ENCODE measurements around the gene NCAPD2.
"Not testable (repeated sequence)": the region's sequence is repeated elsewhere in the genome, so short reads cannot be mapped to it uniquely, and the experiment has no call there.

The NCAPD2 gene

DNA sequence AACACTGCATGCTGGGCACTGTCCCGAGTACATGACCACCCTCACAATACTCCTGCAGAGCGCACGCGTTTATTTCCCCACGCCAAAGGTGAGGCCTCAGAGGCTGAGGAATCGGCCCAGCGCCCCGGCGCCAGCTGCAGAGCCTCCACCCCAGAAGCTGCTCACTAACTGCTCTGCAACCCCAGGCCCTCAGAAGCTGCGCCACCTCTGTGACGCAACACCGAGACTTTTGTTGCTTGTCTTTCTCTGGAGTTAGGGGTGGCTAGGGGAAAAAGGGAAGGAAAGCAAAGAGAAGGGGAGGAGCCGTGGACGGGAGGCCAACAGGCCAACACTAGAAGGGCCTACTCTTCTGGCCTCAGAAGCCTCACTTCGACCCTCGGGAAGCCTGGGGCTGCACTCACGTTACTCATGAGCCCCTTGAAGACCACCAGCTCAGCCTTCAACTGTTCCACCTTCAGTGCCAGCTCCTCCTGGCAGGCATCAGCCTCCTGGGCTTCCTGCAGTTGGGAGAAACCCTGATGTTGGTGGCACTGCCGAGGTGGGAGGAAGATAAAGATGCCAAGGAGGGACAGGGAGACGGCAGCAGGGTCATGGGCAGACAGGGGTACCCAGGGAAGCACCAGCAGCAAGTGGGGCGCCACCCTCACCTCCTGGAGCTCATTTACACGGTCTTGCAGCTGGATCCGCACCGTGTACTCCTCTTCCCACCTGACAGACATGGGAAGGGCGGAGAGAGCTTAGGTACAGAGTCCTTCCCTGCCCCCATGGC, 56.6 kb downstream of the NCAPD2 start:
- Mint-ChIP-seq H3K4me1 (peaks cover 29% of the 10 kb centered on the region), H3K36me3 (peaks cover 24% of the 10 kb centered on the region), H3K4me3 (no peak overlapping the region), H3K27me3 (no peaks in the 10 kb centered on the region), H3K9me3 (no peaks in the 10 kb centered on the region), H3K27ac (no peak overlapping the region)
- ATAC-seq (ENCODE audit: low read depth) = no peak
- no peak for DNase-seq (ENCODE audit: low spot score in 2 of 2)

DNA sequence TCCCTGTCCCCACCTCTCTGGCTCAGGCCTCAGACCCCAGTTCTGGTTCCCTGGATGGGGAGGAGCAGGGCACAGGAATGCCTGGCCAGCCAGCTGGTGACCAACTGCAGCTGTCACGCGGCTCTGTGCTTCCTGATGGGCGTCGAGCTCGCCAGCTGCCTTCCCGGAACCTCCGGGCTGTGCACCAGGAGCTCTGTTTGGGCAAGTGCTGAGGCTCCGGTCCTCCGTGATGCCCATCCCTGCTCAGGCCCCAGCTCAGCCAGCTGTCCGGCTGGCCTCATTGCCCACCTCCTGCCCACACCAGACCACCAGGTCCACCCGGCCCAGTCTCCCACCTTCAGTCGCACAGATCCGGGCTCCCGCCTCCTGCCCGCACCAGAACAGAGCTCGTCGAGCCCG, 57.2 kb downstream of the NCAPD2 start:
- ATAC-seq (ENCODE audit: low read depth) (no peak), DNase-seq (ENCODE audit: low spot score in 2 of 2) (no peak)
- Mint-ChIP-seq H3K9me3 (no peaks in the 10 kb centered on the region), H3K4me3 (no peak overlapping the region), H3K27me3 (no peaks in the 10 kb centered on the region), H3K36me3 (peaks cover 18% of the 10 kb centered on the region), H3K27ac (no peak overlapping the region), H3K4me1 (peaks cover 29% of the 10 kb centered on the region)

GRCh38 chr12:6551496-6552139, 57.7 kb downstream of the NCAPD2 start:
- H3K27me3 Mint-ChIP-seq = no peaks in the 10 kb centered on the region
- H3K4me1 Mint-ChIP-seq = peaks cover 32% of the 10 kb centered on the region
- H3K4me3 Mint-ChIP-seq = no peak overlapping the region
- peaks cover 17% of the 10 kb centered on the region for H3K36me3 Mint-ChIP-seq
- DNase-seq (ENCODE audit: low spot score in 2 of 2) (no peak), ATAC-seq (ENCODE audit: low read depth) (no peak)
- no peaks in the 10 kb centered on the region for H3K9me3 Mint-ChIP-seq
- no peak overlapping the region for H3K27ac Mint-ChIP-seq

GRCh38 chr12:6552140-6552551, 58.2 kb downstream of the NCAPD2 start:
- H3K27ac Mint-ChIP-seq = peak overlapping the region; percentile 55
- no peaks in the 10 kb centered on the region for H3K9me3 Mint-ChIP-seq
- ATAC-seq (ENCODE audit: low read depth) (no peak), DNase-seq (ENCODE audit: low spot score in 2 of 2) (no peak)
- no peaks in the 10 kb centered on the region for H3K27me3 Mint-ChIP-seq
- peaks cover 33% of the 10 kb centered on the region for H3K4me1 Mint-ChIP-seq
- H3K4me3 Mint-ChIP-seq = no peak overlapping the region
- H3K36me3 Mint-ChIP-seq = peaks cover 17% of the 10 kb centered on the region

DNA sequence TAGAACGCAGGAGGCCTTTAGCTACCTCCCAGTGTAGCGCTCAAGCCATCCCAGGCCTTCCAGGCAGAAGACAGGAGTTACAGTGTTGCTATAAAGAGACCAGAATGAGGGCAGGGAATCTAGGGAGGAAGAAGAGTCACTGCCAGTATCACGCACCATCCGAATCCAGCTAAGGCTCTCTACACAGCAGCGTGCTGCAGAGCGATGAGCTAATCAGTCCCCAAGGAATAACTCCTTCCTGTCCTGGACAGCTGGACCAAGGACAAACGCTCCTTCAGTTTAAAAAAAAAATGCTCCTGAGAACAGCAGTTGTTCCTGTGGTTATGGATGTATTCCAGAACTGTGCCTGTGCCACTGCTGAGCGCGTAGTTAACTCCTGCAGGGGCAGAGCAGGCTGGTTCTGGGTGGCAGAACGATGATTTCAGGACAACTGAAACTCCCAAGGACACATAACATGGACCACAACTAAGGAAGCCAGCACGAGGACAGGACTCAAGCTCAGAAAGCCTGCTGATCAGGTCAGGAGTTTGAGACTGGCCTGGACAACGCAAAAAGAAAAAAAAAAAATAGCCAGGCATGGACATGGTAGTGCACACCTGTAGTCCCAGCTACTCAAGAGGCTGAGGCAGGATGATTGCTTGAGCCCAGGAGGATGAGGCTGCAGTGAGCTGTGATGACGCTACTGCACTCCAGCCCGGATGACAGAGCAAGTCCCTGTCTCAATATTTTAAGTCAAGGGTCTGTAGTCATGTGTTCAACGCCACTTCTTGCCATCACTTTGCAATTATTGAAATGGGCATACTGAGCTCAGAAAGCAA, 59.4 kb downstream of the NCAPD2 start:
- ATAC-seq (ENCODE audit: low read depth) (no peak), DNase-seq (ENCODE audit: low spot score in 2 of 2) (no peak)
- Mint-ChIP-seq H3K9me3 (no peaks in the 10 kb centered on the region), H3K4me1 (peaks cover 33% of the 10 kb centered on the region), H3K36me3 (peaks cover 8% of the 10 kb centered on the region), H3K4me3 (no peak overlapping the region), H3K27ac (peak overlapping the region; percentile 55), H3K27me3 (no peaks in the 10 kb centered on the region)

- Mint-ChIP-seq H3K4me3 (peak overlapping the region; percentile 82), H3K4me1 (peaks cover 29% of the 10 kb centered on the region), H3K27me3 (no peaks in the 10 kb centered on the region), H3K27ac (no peak overlapping the region), H3K9me3 (no peaks in the 10 kb centered on the region), H3K36me3 (peaks cover 4% of the 10 kb centered on the region)
- DNase-seq (ENCODE audit: low spot score in 2 of 2) = peak; percentile 76
- peak; percentile 71 for ATAC-seq (ENCODE audit: low read depth)
Observed at GRCh38 chr12:6554168-6555017, 60.5 kb downstream of the NCAPD2 start.

- Mint-ChIP-seq H3K4me1 (peaks cover 29% of the 10 kb centered on the region), H3K9me3 (no peaks in the 10 kb centered on the region), H3K27me3 (no peaks in the 10 kb centered on the region), H3K4me3 (peak overlapping the region; percentile 94), H3K36me3 (peaks cover 11% of the 10 kb centered on the region), H3K27ac (no peak overlapping the region)
- DNase-seq (ENCODE audit: low spot score in 2 of 2) (peak in 1 of 2 donors; percentile 28), ATAC-seq (ENCODE audit: low read depth) (no peak)
Observed at GRCh38 chr12:6555018-6555691, 61.3 kb downstream of the NCAPD2 start.

- not testable (repeated sequence) for H3K27me3 Mint-ChIP-seq; DNase-seq (ENCODE audit: low spot score in 2 of 2); H3K9me3 Mint-ChIP-seq; ATAC-seq (ENCODE audit: low read depth)
- peak overlapping the region; percentile 94 for H3K4me3 Mint-ChIP-seq
- peaks cover 18% of the 10 kb centered on the region for H3K36me3 Mint-ChIP-seq
- peaks cover 27% of the 10 kb centered on the region for H3K4me1 Mint-ChIP-seq
- peak overlapping the region; percentile 28 for H3K27ac Mint-ChIP-seq
Observed at GRCh38 chr12:6556496-6556817, 62.6 kb downstream of the NCAPD2 start.

GRCh38 chr12:6556857-6557256, 63.0 kb downstream of the NCAPD2 start:
- peaks cover 26% of the 10 kb centered on the region for H3K4me1 Mint-ChIP-seq
- ATAC-seq (ENCODE audit: low read depth) = no peak
- no peaks in the 10 kb centered on the region for H3K9me3 Mint-ChIP-seq
- DNase-seq (ENCODE audit: low spot score in 2 of 2) = no peak
- H3K27ac Mint-ChIP-seq = peak overlapping the region; percentile 28
- H3K27me3 Mint-ChIP-seq = no peaks in the 10 kb centered on the region
- H3K4me3 Mint-ChIP-seq = peak overlapping the region; percentile 94
- peaks cover 20% of the 10 kb centered on the region for H3K36me3 Mint-ChIP-seq

DNA sequence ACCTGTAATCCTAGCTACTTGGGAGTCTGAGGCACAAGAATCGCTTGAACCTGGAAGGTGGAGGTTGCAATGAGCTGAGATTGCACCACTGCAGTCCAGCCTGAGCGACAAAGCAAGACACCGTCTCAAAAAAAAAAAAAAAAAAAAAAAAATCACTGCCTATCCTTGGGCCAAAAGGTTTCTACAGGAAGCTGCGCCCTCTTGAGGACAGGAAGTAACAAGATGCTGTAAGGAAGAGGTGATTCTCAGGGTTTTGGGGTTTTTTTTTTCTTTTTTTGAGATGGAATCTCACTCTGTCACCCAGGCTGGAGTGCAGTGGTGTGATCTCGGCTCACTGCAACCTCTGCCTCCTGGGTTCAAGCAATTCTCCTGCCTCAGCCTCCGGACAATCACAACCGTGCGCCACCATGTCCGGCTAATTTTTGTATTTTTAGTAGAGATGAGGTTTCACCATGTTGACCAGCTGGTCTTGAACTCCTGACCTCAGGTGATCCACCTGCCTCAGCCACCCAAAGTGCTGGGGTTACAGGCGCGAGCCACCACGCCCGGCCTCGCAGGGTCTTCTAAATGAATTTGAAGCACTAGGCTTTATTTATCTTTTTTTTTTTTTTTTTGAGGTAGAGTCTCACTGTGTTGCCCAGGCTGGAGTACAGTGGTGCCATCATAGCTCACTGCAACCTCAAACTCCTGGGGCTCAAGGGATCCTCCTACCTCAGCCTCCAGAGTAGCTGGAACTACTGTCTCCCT, 64.3 kb downstream of the NCAPD2 start:
- H3K27me3 Mint-ChIP-seq; H3K27ac Mint-ChIP-seq; H3K4me3 Mint-ChIP-seq; DNase-seq (ENCODE audit: low spot score in 2 of 2); H3K9me3 Mint-ChIP-seq; ATAC-seq (ENCODE audit: low read depth): not testable (repeated sequence)
- H3K36me3 Mint-ChIP-seq = peaks cover 21% of the 10 kb centered on the region
- H3K4me1 Mint-ChIP-seq = peaks cover 17% of the 10 kb centered on the region

DNA sequence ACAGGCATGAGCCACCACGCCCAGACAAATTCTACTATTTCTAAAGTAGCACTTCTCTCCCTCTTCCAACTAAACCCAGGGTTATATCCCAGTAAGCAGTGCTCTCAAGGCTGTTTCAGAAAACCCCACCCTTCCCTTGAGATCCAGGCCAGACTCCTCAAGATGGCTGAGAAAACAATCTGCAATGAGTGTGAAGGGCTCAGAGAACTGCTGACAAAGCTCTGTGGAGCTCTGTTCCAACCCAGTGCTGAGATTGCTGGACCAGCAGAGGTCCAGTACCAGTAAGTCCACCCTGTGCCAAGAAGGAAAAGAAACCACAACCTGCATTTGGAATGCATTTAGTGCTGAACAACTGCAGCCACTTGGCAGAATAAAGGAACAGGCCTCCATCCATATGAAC, 65.6 kb downstream of the NCAPD2 start:
- ATAC-seq (ENCODE audit: low read depth) (no peak), DNase-seq (ENCODE audit: low spot score in 2 of 2) (no peak)
- Mint-ChIP-seq H3K36me3 (peaks cover 24% of the 10 kb centered on the region), H3K4me1 (peaks cover 17% of the 10 kb centered on the region), H3K27ac (no peak overlapping the region), H3K9me3 (no peaks in the 10 kb centered on the region), H3K27me3 (no peaks in the 10 kb centered on the region), H3K4me3 (no peak overlapping the region)

DNA sequence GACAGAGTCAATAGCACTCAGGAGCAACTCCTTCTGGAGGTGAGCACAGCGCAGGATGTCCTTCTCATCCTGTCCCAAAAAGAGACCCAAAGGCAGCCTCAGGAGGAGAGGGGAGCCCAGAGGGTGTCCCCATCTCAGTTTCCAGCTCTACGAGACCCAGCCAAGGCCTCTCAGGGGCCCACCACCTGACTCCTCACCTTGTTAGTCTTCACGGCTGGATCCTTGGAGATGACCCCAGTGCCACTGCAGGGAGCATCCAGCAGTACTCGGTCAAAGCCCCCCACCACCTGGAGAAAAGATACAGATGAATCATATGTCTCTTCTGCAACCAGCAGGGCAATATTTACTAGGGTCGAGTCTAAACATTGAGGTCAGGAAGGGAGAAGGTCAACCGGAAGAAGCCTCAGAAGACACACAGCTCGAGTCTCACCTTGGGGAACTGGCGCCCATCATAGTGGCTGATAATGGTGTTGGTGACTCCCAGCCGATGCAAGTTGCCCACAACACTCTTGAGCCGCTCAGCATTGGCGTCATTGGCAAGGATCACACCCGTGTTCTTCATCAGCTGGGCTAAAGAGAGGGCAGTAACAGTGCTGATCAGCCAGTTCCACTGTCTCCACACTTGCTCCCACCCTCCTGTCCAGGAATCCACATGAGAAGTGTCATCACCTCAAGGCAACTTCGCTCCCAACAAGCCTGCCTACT, 66.8 kb downstream of the NCAPD2 start:
- no peak for ATAC-seq (ENCODE audit: low read depth)
- H3K27ac Mint-ChIP-seq = no peak overlapping the region
- no peaks in the 10 kb centered on the region for H3K27me3 Mint-ChIP-seq
- H3K36me3 Mint-ChIP-seq = peaks cover 30% of the 10 kb centered on the region
- no peaks in the 10 kb centered on the region for H3K9me3 Mint-ChIP-seq
- H3K4me3 Mint-ChIP-seq = no peak overlapping the region
- H3K4me1 Mint-ChIP-seq = peaks cover 9% of the 10 kb centered on the region
- no peak for DNase-seq (ENCODE audit: low spot score in 2 of 2)
